DND-41 (cell line): ENCODE measurements around the gene LIX1.

Source experiments
- ATAC-seq: fragments of 200-7000 bp; cut with Tn5 transposase; 3 replicates; pipeline ENCODE4 v1.9.1; 2021; ENCODE audit warnings: low read depth; ENCODE audit not compliant: insufficient read depth
- DNase-seq: peaks from one replicate; pipeline ENCODE4 v3.0.0-alpha.2; 2020
- H2AFZ ChIP-seq: 2 replicates; pipeline ENCODE4 v1.6.0; 2012; ENCODE audit warnings: low read depth, low read length
- H3K27ac ChIP-seq: 2 replicates; pipeline ENCODE4 v1.5.1; 2012; ENCODE audit warnings: low read length, inconsistent platforms
- H3K27me3 ChIP-seq: fragments of 200-600 bp; sonication (generic); 2 replicates; pipeline ENCODE4 v1.6.0; 2012; ENCODE audit warnings: low read length, mild to moderate bottlenecking, inconsistent platforms; ENCODE audit not compliant: insufficient read depth, poor library complexity
- H3K36me3 ChIP-seq: 2 replicates; pipeline ENCODE4 v1.5.1; 2012; ENCODE audit warnings: low read length, inconsistent platforms; ENCODE audit not compliant: insufficient read depth
- H3K4me1 ChIP-seq: 2 replicates; pipeline ENCODE4 v1.5.1; 2012; ENCODE audit warnings: mild to moderate bottlenecking, low read length; ENCODE audit not compliant: insufficient read depth
- H3K4me2 ChIP-seq: 2 replicates; pipeline ENCODE4 v1.6.0; 2012; ENCODE audit warnings: mild to moderate bottlenecking, moderate library complexity, low read length, inconsistent platforms; ENCODE audit not compliant: insufficient read depth
- H3K4me3 ChIP-seq, 2 experiments: fragments of 200-600 bp in 1 of 2; shearing (Covaris generic) in 1 of 2; 2 replicates each; pipeline ENCODE4 v1.5.1; 2012 to 2016; ENCODE audit warnings: inconsistent platforms in 2 of 2, low read length in 2 of 2, mild to moderate bottlenecking in 2 of 2, low read depth in 1 of 2, moderate library complexity in 1 of 2
- H3K79me2 ChIP-seq: 2 replicates; pipeline ENCODE4 v1.6.0; 2012; ENCODE audit warnings: low read length, inconsistent platforms; ENCODE audit not compliant: insufficient read depth
- H3K9ac ChIP-seq: 2 replicates; pipeline ENCODE4 v1.6.0; 2012; ENCODE audit warnings: low read depth, mild to moderate bottlenecking, inconsistent platforms, low read length, moderate library complexity
- H3K9me3 ChIP-seq: 2 replicates; pipeline ENCODE4 v1.5.1; 2012; ENCODE audit warnings: low read length, moderate library complexity, mild to moderate bottlenecking, inconsistent platforms; ENCODE audit not compliant: insufficient read depth, severe bottlenecking
- H4K20me1 ChIP-seq: 2 replicates; pipeline ENCODE4 v1.6.0; 2012; ENCODE audit warnings: low read length; ENCODE audit not compliant: insufficient read depth
- CTCF ChIP-seq: IDR thresholded peaks from 2 replicates; pipeline ENCODE4 v1.5.1; 2012; ENCODE audit warnings: borderline replicate concordance, low read length, moderate library complexity, mild to moderate bottlenecking; ENCODE audit not compliant: poor library complexity, severe bottlenecking; ENCODE audit errors: extremely low read depth
- EZH2 ChIP-seq: IDR thresholded peaks from 3 replicates; pipeline ENCODE4 v1.6.1; 2012; ENCODE audit warnings: borderline replicate concordance, low read depth, mild to moderate bottlenecking, moderate library complexity, low read length, inconsistent platforms; ENCODE audit not compliant: severe bottlenecking

The LIX1 gene

GRCh38 chr5:97073420-97073819, 69.0 kb downstream of the LIX1 start:
- H3K4me3 ChIP-seq, result no peak overlapping the region
- H2AFZ ChIP-seq, result no peak overlapping the region
- H3K4me1 ChIP-seq, result no peaks in the 10 kb centered on the region
- ATAC-seq, result no peak
- H3K27me3 ChIP-seq, result no peaks in the 10 kb centered on the region
- no peak overlapping the region for H3K9ac ChIP-seq
- H3K9me3 ChIP-seq, result no peaks in the 10 kb centered on the region
- no peaks in the 10 kb centered on the region for H3K79me2 ChIP-seq
- no peaks in the 10 kb centered on the region for H4K20me1 ChIP-seq
- no peak overlapping the region for H3K4me2 ChIP-seq
- no peak overlapping the region for H3K27ac ChIP-seq
- no peaks in the 10 kb centered on the region for H3K36me3 ChIP-seq
- TF ChIP-seq EZH2 (no peak), CTCF (no peak)
- no peak for DNase-seq

DNA sequence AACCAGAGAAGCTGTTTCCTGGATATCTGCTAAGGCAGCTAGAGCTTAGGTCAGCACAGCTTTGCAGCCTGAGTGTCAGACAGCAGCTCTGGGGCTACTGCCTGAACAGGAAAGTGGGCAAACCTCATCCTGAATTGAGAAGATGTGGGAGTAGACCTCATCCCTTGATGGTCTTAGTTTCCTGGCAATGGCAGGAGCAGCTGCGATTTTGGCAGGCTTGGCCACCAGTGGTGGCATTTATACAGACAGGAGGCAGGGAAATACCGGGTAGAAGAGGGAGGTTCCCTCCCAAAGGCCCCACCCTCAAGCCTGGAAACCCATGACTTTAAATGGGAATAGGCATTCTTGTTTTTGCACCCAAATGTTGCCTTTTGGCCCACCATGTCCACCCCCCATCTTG, 69.7 kb downstream of the LIX1 start:
- ATAC-seq, result no peak
- Histone ChIP-seq H3K4me2 (no peak overlapping the region), H3K27ac (no peak overlapping the region), H3K27me3 (no peaks in the 10 kb centered on the region), H3K4me3 (no peak overlapping the region), H3K36me3 (no peaks in the 10 kb centered on the region), H4K20me1 (no peaks in the 10 kb centered on the region), H3K9ac (no peak overlapping the region), H3K4me1 (no peaks in the 10 kb centered on the region), H2AFZ (no peak overlapping the region), H3K9me3 (no peaks in the 10 kb centered on the region), H3K79me2 (no peaks in the 10 kb centered on the region)
- TF ChIP-seq EZH2, result no peak
- TF ChIP-seq CTCF, result no peak
- no peak for DNase-seq

DNA sequence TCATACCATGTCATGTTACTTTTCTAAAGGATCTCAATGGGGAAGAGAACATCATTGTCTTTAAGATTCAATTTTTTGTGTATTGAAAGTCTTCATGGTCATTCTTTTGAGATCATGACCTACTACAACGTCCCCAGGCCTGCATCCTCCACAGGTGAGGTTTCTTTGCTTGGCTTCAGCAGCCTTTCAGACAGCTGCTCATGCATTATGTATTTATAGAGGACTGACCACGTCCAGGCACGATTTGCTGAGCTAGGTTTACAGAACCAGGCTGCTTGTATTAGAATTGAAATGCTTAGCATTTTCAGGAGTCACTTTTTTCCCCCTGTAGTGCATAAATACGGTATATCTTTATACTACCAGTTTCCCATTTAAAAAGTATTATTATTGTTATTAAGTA, 70.4 kb downstream of the LIX1 start:
- Histone ChIP-seq H3K9me3 (no peaks in the 10 kb centered on the region), H3K36me3 (no peaks in the 10 kb centered on the region), H3K9ac (no peak overlapping the region), H3K79me2 (no peaks in the 10 kb centered on the region), H4K20me1 (no peaks in the 10 kb centered on the region), H3K27ac (no peak overlapping the region), H3K4me3 (no peak overlapping the region), H3K4me1 (no peaks in the 10 kb centered on the region), H2AFZ (no peak overlapping the region), H3K4me2 (no peak overlapping the region), H3K27me3 (no peaks in the 10 kb centered on the region)
- ATAC-seq, result no peak
- DNase-seq, result no peak
- no peak for TF ChIP-seq EZH2

GRCh38 chr5:97071101-97071500, 71.3 kb downstream of the LIX1 start:
- DNase-seq (no peak), ATAC-seq (no peak)

More at GRCh38 chr5:97071101-97071500, 71.3 kb downstream of the LIX1 start:
- no peak for TF ChIP-seq CTCF
- TF ChIP-seq EZH2, result no peak
- Histone ChIP-seq H3K36me3 (no peaks in the 10 kb centered on the region), H3K9me3 (no peaks in the 10 kb centered on the region), H3K79me2 (no peaks in the 10 kb centered on the region), H3K4me3 (no peak overlapping the region), H2AFZ (no peak overlapping the region), H3K27ac (no peak overlapping the region), H3K4me2 (no peak overlapping the region), H3K9ac (no peak overlapping the region), H4K20me1 (no peaks in the 10 kb centered on the region), H3K4me1 (no peaks in the 10 kb centered on the region), H3K27me3 (no peaks in the 10 kb centered on the region)
